ENCODE measurements around the gene AMZ1.
"Not testable (repeated sequence)": the region's sequence is repeated elsewhere in the genome, so short reads cannot be mapped to it uniquely, and the experiment has no call there.

AMZ1 gene

DNA sequence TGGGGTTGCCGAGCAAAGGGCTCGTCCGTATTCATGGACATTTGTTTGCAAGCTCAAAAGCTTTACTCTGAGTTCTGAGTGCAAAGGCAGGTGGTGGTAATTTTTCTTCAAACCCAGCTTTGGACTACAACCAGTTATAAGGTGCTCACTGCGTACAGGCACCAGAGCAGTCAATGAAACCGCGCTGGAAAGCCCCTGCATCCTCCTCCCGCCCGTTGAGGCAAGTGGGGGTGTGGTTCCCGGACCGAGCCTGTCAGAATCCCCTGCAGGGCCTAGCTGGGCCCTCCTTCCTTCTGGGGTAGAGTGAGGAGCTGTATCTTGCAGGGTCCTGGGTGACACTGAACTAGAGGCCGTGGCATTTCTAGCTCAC, 22.3 kb downstream of the AMZ1 start:
- in situ Hi-C loops (cut with MboI; ENCODE audit: low sequenced_read_pairs), result no loop called here

DNA sequence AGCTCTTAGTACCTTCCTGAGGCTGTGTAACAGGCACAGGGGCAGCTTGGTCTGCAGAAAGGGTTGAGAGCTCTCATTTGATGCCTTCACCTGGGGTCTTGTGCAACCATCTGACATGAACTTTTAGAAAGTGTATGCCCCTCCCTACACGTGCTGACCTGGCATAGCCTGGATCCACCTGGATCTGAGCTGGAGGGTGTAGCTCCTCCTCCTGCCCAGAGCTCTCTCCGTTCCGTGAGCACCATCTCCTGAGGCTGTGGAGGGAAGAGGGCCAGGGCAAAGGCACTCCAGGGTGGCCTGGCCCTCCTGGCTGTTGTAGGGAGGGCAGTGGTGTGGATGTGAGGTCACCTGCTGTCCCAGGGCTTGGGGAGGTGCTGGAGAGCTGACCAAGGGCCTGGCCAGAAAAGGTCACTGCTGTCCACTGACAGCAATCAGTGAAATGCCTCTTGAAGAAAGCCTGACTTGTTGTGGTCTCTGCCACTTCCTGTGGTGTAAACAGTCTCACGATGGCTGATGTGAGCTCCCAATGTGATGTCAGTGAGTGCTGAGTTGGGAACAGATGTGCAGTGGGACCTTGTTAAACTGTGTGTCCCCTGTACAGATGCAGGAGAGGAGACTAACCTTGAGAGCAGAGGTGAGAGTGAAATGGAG, 23.0 kb downstream of the AMZ1 start:
- in situ Hi-C loops (cut with MboI; ENCODE audit: low sequenced_read_pairs), result no loop called here

DNA sequence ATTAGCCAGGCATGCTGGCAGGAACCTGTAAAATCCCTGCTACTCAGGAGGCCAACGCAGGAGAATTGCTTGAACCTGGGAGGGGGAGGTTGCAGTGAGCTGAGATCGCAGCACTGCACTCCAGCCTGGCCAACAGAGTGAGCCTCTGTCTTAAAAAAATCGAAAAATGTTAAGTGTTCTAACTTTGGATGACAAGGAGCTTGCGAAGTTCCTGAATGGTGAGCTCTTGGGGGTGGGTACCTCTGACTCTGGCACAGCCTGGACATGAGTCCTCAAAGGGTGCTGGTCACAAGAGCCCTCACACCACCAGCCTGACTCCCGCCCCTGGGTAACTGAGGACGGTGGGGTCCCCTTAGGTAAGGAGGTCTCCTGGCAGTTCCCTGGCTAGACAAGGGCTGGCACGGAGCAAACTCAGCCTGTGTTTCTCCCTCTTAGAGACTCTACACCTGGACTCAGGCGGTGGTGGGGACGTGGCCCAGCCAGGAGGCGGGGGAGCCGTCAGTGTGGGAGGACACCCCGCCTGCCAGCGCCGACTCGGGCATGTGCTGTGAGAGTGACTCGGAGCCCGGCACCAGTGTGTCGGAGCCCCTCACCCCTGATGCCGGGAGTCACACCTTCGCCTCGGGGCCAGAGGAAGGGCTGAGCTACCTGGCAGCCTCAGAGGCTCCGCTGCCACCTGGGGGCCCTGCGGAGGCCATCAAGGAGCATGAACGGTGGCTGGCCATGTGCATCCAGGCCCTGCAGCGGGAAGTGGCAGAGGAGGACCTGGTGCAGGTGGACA, 24.1 kb downstream of the AMZ1 start:
- in situ Hi-C loops (cut with MboI; ENCODE audit: low sequenced_read_pairs), result no loop called here

DNA sequence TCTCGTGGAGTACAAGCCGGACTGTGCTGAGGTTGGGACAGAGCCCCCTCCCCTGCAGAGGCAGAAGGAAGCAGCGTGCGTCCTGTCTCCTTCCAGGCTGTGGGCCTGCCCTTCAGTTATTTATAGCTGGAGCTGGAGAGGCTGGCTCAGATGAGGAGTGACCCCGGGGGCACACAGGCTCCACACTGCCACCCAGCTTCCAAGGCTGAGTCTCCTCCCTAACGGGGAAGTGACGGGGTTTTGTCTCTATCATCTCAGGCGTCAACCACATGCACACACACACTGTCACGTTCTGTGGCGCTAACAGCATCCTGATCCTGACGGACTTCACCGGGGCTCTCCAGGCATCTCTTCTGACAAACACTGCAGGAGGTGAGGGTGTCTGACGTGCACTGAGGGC, 25.4 kb downstream of the AMZ1 start:
- in situ Hi-C loops (cut with MboI; ENCODE audit: low sequenced_read_pairs), result no loop called here

DNA sequence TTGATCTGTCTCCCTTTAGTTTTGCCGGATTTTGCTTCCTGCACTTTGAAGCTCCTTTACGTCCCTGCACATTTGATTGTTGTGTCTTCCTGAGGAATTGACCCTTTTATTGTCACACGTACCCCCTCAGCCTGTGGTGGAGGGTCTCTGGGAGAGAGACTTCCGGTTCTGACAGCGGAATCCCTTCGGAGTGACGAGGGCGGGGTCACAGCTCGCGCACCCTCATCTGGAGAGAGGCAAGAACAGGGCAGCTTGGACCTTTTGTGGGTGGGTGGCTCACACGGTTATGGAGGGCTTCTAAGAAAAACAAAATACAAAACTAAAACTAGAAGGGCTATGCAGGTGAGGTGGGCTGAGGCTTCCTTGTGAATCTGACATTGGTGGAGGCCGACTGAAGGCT, 26.0 kb downstream of the AMZ1 start:
- in situ Hi-C loops (cut with MboI; ENCODE audit: low sequenced_read_pairs), result no loop called here

DNA sequence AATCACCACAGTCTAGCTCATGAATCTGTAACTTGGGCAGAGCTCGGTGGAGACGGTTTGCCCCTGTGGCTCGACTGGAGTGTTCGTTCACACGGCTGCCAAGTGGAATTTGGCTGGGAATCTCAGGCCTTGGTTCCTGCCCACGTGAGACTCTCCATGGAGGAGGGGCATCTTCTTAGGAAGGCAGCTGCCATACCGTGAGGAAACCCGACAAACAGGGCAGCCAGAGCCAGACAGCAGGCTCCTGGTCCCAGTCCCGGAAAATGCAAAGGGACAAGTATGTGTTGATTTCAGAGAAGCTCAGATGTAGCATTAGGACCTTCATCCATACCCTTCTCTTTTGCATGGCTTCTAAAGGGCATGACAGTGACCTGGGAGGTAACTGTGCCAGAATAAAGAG, 26.6 kb downstream of the AMZ1 start:
- in situ Hi-C loops (cut with MboI; ENCODE audit: low sequenced_read_pairs), result no loop called here

DNA sequence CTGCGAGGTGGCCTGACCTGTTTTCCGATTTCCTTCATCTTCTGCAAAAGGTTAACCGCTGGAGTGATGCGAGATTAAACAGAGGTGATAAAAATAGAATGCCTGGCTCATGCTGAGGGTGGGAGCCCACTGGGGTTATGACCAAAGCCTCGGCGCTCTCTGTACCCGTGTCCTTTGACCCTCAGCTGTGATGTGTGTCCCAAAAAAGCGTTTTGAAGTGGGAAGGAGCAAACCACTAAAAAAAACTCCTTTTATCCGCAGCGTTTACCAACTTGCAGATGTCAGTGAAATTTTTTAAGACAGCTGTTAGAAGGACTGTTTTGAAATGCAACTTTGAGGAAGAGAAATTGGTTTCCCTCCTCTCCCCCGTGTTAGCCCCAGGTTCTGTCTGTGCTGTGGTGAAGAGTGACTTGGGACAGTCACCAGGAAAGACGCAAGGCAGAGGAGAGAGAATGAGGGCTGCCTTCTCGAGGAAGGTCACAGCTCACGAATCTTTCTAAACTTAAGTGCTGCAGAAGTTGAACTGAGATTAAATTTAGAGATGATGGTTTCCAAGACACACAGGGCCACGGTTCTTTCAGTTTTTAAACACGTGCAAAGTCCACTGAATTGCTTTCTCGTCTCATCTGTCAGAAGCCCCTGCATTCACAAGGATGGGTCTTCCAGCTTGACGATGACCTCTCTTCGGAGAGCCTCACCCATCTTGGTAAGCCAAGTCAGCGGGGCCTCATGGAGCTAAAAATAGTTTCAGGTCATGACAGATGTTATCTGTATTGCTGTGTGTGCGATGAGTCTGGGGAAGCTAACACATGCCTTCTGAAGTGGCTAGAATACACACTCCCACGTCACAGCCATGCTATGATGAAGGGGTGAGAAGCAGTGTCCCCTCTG, 27.6 kb downstream of the AMZ1 start:
- in situ Hi-C loops (cut with MboI; ENCODE audit: low sequenced_read_pairs), result no loop called here

DNA sequence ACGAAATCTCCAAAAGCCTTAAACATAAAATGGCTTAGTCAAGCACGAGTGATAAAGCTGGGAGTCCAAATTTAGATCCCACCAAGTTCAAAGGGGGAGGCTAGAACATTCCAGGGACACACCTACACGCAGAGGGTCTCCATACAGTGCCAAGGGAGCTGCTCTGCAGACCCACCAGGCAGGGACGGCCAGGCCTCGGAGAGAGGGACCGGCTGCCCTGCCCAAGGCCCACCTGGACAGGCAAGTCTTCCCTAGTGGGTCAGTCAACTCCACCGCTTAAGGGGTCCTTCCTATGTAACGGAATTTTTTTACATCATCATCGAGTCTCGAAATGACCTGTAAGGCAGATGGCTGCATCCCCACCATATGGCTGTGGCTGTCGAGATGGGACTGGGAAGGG, 28.5 kb downstream of the AMZ1 start:
- in situ Hi-C loops (cut with MboI; ENCODE audit: low sequenced_read_pairs), result no loop called here

DNA sequence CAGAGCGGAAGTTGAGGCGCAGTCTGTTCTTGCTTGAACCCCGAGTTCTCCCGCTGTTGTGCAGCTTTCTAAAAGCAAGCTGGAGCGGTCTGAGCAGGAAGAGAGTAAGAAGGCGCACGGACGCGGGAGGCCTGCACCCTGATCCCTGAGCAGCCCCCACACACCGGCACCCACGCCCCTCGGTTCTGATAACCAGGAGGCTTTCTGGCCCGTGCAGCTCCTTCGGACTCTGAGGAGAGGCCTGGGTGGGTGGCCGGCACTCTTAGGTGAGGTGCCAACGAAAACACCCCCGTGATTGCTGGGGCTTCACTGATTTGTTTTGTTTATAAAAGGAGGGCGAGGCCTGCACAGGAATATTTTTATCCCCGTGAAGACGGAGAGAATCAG, 28.9 kb downstream of the AMZ1 start:
- in situ Hi-C loops (cut with MboI; ENCODE audit: low sequenced_read_pairs), result no loop called here

DNA sequence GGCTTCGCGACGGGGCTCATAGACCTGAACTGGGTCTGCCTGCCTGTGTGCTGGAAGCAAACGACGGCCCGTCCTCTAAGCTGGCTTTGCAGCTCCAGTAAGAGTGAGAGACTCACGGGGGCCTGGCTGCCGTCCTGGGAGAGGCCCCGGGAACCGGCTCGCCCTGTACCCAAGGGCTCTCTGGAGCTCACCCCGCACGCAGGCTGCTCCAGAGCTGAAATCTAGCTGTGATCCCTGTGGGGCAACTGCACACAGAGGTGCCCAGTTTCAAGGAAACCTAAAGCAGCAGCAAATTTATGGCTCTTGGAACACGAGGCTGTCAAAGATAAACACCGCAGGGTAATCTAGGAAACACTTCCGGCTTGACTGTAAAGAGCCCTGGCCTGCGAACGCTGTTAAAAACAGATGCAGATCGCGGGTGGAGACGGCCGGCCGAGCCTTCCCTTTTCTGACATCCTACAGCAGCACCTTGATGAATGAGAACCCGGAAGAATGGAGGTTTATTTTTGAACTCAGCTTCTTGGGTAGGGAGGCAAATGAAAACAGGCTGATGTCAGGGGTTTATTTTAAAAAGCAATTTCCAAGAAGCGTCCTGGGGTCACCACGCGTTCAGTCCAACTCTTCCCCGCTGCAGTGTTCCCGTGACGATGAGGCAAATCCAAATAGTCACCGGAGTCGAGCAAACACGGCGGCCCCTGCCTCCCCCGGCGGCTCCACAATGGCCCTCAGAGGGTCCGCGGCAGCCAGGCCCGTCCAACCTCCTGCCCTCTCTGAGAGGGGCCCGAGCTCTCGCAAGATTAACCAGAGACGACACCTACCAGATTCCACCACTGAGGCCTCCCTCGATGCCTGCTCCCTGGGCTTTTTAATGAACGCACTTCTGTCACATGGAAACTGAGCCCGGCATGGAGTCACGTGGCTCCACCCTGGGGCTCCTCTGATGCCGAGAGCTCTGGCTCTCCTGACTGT, 29.6 kb downstream of the AMZ1 start:
- in situ Hi-C loops (cut with MboI; ENCODE audit: low sequenced_read_pairs), result no loop called here

DNA sequence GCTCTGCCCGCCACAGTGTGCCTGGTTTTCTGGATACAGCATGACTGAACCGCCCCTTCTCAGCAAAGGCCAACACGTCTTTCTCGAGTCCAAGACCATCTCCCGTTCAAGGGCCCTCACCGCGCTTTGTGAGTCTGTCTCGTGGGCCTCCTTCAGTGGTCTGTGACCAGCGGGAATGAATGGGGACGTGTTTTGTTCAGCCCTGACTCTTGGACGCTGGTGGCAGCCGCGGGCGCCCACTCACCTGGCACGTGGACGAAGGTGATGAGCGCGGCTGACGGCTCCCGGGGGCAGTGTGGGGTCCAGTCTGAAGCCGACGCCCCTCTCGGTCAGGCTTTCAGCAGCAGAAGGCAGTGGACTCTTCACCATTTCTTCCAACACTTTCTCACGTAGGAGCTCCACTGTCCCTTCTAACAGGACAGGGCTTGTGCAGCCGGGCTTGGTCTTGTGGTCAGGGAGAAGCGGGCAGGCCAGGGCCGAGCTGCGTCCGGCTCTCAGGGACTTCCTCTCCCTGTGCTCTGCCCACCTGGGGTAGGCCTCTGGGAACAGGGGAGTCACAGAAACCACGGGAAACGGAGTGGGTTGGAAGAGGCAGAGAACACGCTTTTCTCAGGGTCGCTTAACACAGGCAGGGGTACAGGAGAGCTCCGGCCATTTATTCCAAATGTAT, 30.4 kb downstream of the AMZ1 start:
- in situ Hi-C loops (cut with MboI; ENCODE audit: low sequenced_read_pairs), result no loop called here

DNA sequence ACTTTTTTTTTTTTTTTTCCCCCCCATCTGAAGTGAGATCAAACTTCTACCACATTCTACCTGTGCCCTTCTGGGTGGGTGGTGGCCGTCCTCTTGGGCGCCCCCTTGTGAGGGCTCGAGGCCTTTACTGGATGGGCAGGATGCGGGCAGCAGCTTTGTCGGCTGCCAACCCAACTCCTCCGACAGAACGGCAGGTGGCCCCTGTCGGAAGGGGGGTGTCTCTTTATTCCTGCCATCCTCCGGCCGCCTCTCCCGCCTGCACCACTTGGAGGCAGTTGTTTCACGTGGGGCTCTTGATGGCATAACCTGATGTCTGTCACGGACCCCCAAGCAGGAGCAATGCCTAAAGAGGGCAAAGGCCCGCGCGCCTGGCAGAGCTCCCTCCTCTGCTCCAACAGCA, 31.0 kb downstream of the AMZ1 start:
- in situ Hi-C loops (cut with MboI; ENCODE audit: low sequenced_read_pairs), result no loop called here

DNA sequence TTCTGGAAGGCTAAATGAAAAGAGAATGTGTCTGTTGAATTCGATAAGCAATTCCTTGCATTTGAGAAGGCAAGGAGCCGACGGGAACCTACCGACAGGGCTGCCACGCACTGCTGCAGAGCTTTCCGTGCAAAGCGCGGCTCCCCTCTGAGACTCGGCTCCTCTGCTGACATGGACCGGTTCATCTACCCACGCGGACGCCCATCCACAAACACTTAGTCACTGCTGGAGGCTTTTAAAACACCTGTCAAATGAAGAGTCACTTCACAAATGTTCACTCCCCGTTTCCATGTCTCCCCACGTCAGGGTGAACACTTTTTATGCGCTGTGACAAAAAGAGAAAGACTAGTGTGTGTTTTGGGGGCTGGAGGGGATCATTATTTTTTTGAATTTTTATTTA, 32.0 kb downstream of the AMZ1 start:
- in situ Hi-C loops (cut with MboI; ENCODE audit: low sequenced_read_pairs), result no loop called here

DNA sequence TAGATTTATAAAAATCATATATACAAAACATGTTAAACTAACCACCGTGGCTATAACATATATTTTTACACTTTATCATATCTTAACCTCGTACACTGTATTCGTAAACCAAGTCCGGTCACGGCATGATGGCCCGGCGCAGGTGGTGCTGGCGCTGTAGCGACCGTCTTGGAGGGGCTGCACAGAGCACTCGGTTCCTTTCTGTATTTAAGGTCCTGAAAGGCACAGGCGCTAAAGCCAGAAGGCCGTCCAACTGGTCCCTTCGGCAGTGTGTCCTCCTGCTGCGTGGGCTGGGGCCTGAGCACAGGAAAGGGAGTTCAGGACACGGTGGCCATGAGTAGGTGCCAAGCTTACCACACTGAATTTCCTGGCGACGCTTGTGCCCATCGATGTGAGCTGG, 33.8 kb downstream of the AMZ1 start:
- in situ Hi-C loops (cut with MboI; ENCODE audit: low sequenced_read_pairs), result no loop called here

DNA sequence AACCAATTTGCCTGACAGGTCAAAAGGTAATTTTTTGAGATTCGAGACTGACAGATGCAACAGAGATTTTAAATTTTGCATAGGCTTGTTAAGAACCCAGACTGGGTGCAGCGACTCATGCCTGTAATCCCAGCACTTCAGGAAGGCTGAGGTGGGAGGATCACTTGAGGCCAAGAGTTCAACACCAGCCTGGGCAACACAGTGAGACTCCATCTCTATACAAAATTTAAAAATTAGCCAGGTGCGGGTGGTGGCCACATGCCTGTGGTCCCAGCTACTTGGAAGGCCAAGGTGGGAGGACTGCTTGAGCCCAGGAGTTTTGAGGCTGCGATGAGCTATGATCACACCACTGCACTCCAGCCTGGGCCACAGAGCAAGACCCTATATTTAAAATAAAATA, 34.6 kb downstream of the AMZ1 start:
- in situ Hi-C loops (cut with MboI; ENCODE audit: low sequenced_read_pairs), result no loop called here

DNA sequence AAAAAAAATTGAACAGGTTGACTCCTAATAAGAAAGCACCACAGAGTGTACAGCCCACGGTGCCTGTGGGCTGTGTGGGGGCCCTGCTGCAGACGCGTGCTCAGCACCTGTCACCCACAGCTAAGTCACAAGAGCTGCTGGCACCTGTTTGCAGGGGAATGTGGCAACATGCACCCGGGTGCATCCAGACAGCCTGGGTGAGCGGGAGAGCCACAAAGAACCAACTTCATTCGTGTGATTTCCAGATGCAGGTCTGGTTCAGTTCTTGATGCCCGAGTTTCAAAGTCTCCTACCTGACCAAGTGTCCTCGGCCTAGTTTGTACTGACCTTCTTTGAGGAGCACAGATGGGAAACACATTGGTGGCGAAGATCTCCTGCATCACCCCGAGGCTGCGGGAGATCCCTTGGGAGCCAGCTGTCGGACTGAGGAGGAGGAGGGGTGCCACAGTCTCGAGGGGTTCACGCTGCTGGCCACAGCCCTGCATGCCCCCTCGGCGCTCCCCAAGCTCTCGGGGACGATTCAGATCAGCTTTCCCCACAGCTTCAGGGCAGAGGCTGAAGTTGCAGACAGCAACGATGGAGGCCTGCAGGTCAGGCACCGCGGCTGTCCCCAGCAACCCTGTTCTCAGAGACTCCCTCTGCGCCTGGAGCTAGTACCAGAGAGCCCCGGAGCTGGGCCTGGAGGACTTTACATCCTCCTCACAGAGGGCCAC, 35.3 kb downstream of the AMZ1 start:
- in situ Hi-C loops (cut with MboI; ENCODE audit: low sequenced_read_pairs), result no loop called here

DNA sequence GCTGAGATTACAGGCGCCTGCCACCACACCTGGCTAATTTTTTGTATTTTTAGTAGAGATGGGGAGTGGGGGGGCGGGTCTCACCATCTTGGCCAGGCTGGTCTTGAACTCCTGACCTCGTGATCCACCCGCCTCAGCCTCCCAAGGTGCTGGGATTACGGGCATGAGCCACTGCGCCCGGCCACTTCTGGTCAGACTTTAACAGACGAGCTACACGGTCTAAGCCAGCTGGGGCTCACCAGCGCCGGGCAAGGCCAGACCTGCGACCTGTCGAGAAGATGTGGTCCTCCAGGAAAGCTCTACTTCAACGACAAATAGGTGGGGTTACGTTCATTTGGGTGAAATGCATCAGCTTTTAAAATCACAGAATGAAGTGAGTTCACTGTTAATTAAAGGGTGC, 36.0 kb downstream of the AMZ1 start:
- in situ Hi-C loops (cut with MboI; ENCODE audit: low sequenced_read_pairs), result not testable (repeated sequence)

DNA sequence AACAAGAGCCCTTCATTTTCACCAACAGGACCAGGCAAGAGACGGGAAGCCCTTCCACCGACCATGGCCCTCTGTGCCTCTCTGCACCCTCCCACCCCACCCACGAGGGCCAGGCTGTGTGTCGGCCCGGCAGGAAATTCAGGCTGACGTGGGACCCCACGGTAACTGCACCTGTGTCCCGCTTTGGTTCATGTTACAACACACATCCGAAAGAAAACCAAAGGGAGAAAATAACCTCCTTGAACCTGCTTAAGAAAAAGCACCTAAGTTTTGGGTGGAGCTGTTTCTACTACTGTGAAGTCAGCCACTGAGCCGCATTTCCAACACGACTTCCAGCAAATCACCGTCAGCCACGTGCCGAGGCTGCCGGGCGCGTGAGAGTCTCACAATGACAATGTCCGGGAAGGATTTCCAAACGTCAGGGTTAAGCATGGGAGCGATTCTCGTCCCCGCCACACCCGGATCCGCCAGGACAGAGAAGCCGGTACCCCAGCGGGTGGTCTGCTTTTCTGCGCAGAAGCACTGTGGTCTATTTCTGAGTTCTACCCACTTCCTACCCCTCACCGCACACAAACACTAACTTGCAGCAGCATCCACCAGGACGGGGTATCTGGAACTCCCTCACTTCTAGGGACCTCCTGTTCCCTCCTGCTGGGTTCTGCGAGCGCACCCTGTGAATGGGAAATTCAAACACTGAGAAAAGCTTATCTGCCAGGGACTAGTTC, 36.6 kb downstream of the AMZ1 start:
- in situ Hi-C loops (cut with MboI; ENCODE audit: low sequenced_read_pairs), result no loop called here
